ENCODE data around the gene LARGE2. TPM values are rescaled to one million over a fixed set of nuclear protein-coding genes. Genes with fewer than 3 reads are reported as not detected.
A peak's percentile ranks its signal among the peaks of the same experiment; 100 is the strongest.

The LARGE2 gene
- total RNA-seq, 1 donor, result not detected

DNA sequence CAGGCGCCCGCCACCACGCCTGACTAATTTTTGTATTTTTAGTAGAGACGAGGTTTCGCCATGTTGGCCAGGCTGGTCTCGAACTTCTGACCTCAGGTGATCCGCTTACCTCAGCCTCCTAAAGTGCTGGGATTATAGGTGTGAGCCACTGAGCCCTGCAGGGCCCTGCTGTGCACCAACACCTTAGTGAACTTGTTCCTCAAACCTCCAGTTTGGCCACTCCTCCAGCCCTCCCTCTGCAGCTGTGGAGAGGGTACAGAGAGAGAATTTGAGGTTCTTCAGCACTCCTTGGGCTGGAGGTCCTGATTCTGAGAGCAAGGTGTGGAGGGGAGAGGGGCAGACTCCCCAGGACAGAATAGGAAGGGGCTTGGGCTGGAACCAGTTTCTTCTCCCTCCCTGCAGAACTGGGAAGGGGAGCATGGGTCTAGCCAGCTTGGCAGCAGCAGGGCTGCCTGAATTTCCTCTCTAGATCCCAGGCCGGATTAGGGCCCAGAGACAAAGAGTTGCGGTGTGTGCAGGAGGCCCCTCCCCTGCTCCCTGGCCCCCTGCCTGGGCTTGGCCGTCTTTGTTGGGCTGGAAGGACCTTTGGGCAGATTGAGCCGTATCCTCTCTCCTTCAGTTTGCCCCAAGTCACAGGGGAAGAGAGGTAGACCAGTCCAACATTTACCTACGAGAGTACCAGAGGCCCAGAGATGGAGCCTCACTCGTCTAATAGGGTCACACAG lies 2.5 kb upstream of the LARGE2 start:
- Histone ChIP-seq H3K9me3 (ENCODE audit: low read depth, low read length) (no peaks in the 10 kb centered on the region), H3K27me3 (ENCODE audit: insufficient read depth, low read length) (peaks cover 39% of the 10 kb centered on the region), H3K4me3 (ENCODE audit: insufficient read depth, low read length) (no peak overlapping the region), H3K4me2 (ENCODE audit: insufficient read depth, low read length) (no peak overlapping the region), H3K79me2 (ENCODE audit: insufficient read depth, low read length) (peaks cover 20% of the 10 kb centered on the region), H3K27ac (ENCODE audit: low read depth, low read length) (no peak overlapping the region), H3K4me1 (ENCODE audit: insufficient read depth, low read length) (peaks cover 11% of the 10 kb centered on the region), H4K20me1 (ENCODE audit: insufficient read depth, low read length) (peaks cover 7% of the 10 kb centered on the region), H3K36me3 (ENCODE audit: insufficient read depth, low read length) (peaks cover 3% of the 10 kb centered on the region), H2AFZ (ENCODE audit: low read length) (no peak overlapping the region)
- DNase-seq (ENCODE audit: insufficient read length, low spot score, missing footprints), result peak; percentile 69
- TF ChIP-seq, protein P1, sequence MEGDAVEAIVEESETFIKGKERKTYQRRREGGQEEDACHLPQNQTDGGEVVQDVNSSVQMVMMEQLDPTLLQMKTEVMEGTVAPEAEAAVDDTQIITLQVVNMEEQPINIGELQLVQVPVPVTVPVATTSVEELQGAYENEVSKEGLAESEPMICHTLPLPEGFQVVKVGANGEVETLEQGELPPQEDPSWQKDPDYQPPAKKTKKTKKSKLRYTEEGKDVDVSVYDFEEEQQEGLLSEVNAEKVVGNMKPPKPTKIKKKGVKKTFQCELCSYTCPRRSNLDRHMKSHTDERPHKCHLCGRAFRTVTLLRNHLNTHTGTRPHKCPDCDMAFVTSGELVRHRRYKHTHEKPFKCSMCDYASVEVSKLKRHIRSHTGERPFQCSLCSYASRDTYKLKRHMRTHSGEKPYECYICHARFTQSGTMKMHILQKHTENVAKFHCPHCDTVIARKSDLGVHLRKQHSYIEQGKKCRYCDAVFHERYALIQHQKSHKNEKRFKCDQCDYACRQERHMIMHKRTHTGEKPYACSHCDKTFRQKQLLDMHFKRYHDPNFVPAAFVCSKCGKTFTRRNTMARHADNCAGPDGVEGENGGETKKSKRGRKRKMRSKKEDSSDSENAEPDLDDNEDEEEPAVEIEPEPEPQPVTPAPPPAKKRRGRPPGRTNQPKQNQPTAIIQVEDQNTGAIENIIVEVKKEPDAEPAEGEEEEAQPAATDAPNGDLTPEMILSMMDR (IDR thresholded peaks at IDR 0.05; ENCODE audit: extremely low read depth, low read depth, low read length), result no peak

DNA sequence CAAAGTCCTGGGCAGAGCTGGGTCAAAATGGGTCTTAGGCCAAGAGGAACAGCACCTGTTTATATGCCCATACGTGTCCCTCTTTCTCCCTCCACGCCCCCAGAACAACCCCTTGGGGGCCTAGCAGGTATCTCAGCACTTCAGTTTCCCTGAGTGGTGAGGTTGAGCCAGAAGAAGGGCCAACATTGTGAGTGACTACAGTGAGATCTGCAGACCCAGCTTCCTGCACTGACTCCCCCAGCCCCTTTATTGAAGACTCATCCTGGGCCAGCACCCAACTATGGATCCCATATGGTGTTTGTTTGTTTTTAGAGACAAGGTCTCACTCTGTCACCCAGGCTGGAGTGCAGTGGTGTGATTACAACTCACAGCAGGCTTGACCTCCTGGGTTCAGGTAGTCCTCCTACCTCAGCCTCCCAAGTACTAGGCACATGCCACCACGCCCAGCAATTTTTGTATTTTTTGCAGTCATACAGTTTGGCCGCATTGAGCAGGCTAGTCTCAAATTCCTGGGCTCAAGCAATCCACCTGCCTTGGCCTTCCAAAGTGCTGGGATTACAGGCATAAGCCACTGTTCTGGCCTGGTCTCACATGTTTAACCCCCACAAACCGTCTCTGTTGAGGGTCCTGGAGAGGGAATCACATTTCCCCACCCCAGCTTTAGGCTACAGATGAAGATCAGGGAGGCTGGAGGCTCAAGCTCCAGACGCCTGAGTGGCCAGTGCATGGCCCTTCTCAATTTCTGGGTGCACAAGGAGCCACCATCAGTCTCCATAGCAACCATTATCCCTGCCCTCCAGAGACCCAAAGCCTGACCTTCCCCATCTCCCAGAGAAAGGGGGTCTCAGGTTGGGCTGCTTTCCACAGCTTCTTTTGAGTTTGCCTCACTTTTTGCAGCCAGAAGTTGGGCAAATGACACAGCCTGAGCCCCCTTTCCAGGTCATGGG lies 1.7 kb upstream of the LARGE2 start:
- Histone ChIP-seq H3K4me2 (ENCODE audit: insufficient read depth, low read length) (no peak overlapping the region), H3K27me3 (ENCODE audit: insufficient read depth, low read length) (peaks cover 45% of the 10 kb centered on the region), H3K9me3 (ENCODE audit: low read depth, low read length) (no peaks in the 10 kb centered on the region), H3K4me1 (ENCODE audit: insufficient read depth, low read length) (peaks cover 11% of the 10 kb centered on the region), H2AFZ (ENCODE audit: low read length) (no peak overlapping the region), H4K20me1 (ENCODE audit: insufficient read depth, low read length) (peaks cover 6% of the 10 kb centered on the region), H3K36me3 (ENCODE audit: insufficient read depth, low read length) (no peaks in the 10 kb centered on the region), H3K4me3 (ENCODE audit: insufficient read depth, low read length) (no peak overlapping the region), H3K27ac (ENCODE audit: low read depth, low read length) (no peak overlapping the region), H3K79me2 (ENCODE audit: insufficient read depth, low read length) (peaks cover 17% of the 10 kb centered on the region)
- TF ChIP-seq, protein P1 (IDR thresholded peaks at IDR 0.05; ENCODE audit: extremely low read depth, low read depth, low read length), result no peak
- DNase-seq (ENCODE audit: insufficient read length, low spot score, missing footprints), result peak; percentile 73

DNA sequence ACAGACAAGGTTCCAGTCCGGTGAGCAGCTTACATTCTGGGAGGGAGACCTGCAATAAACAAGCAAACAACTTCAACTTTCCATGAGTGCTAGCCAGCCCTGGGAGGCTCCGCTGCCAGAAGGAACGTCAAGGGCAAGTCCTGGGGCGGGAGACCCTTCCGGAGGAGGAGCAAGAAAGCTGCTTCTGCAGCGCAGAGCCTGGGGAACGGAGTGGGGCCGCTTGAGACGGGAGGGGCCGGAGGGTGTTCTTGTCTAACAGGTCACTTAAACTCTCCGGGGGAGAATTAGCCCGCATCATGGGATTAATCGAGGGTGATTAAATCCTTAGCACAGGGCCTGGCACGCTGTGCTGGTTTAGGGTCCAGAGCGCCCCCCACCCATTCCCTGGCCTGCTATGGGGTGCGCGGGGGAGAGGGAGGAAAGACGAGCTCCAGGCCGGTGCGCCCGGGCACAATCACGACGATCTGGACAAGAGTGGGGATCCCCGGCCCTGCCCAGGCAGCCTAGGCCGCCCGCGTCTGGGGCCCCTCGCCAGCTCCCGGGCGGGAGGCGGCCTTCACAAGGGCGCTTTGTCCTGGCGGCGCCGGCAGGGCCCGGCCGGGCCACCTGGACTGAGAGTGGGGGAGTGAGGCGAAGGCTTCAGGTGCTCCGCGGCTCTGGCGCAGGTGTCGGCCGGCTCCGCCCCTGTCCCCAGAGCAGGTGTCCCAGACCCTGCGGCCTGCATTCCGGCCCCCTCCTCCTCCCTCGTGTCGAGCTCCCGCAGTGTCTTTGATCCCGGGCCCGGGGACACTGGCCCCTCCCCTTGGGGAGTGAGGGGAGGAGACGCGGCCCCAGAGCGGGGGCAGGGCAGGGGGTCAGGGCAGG lies 663 bp upstream of the LARGE2 start:
- Histone ChIP-seq H3K79me2 (ENCODE audit: insufficient read depth, low read length) (peaks cover 8% of the 10 kb centered on the region), H3K4me3 (ENCODE audit: insufficient read depth, low read length) (no peak overlapping the region), H3K4me2 (ENCODE audit: insufficient read depth, low read length) (no peak overlapping the region), H3K27me3 (ENCODE audit: insufficient read depth, low read length) (peaks cover 55% of the 10 kb centered on the region), H3K4me1 (ENCODE audit: insufficient read depth, low read length) (peaks cover 10% of the 10 kb centered on the region), H3K9me3 (ENCODE audit: low read depth, low read length) (no peaks in the 10 kb centered on the region), H3K36me3 (ENCODE audit: insufficient read depth, low read length) (no peaks in the 10 kb centered on the region), H4K20me1 (ENCODE audit: insufficient read depth, low read length) (peaks cover 6% of the 10 kb centered on the region), H2AFZ (ENCODE audit: low read length) (no peak overlapping the region), H3K27ac (ENCODE audit: low read depth, low read length) (no peak overlapping the region)
- TF ChIP-seq, protein P1 (IDR thresholded peaks at IDR 0.05; ENCODE audit: extremely low read depth, low read depth, low read length), result no peak
- peak; percentile 81 for DNase-seq (ENCODE audit: insufficient read length, low spot score, missing footprints)

Data from osteoblast (primary cell).